ENCODE measurements around the gene CLTB. TPM values are rescaled to one million over a fixed set of nuclear protein-coding genes. Genes with fewer than 3 reads are reported as not detected.

Gene CLTB
- total and polyA plus RNA-seq, 10 of the 15 experiments (the other 5 are each of a cell fraction or from before 2014, with no cell fraction given) = 1.6 to 52.8 (median 36.9) TPM

DNA sequence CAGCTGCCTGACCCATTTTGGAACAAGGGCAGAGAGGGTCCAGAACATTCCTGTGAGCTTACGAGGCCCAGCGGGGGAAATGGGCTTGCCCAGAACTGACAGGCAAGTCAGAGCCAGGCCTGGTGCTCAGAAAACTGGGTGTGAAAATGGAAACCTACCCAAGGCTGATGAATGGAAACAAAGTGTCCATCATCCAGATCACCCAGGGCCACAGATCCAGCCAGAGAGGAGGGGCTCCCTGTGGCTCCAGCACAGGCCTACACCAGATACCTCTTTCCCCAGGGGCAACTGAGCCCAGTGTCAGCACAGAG lies 3.1 kb downstream of the CLTB start:
- no peak for FAIRE-seq
- SMC1A ChIA-PET (ENCODE audit: uncharacterized antibody, unreplicated experiment) = no interaction called here
- H3K4me2 ChIP-seq (ENCODE audit: control insufficient read depth, insufficient read depth) = no peak overlapping the region
- no peak for DNase-seq (ENCODE audit: low read depth, low spot score)
- TF ChIP-seq ETV6 (conservative IDR thresholded peaks at IDR 0.05 in 1 of 2, IDR thresholded peaks at IDR 0.05 in 1 of 2; ENCODE audit: borderline replicate concordance in 1 of 2, low read depth in 1 of 2) (no peak), HDGF (IDR thresholded peaks at IDR 0.05) (no peak), PAX5 (IDR thresholded peaks at IDR 0.05; ENCODE audit: borderline replicate concordance, low read depth, low read length) (no peak), TARDBP (IDR thresholded peaks at IDR 0.05; ENCODE audit: borderline replicate concordance) (no peak), RCOR1 (conservative IDR thresholded peaks at IDR 0.05; ENCODE audit: low read depth, low read length) (no peak), ZZZ3 (IDR thresholded peaks at IDR 0.05; ENCODE audit: control insufficient read depth, insufficient read length, low read depth) (no peak), EGR1 (IDR thresholded peaks at IDR 0.05; ENCODE audit: borderline replicate concordance in 1 of 2, low read depth in 2 of 2, low read length in 2 of 2) (no peak), PAX8 (IDR thresholded peaks at IDR 0.05) (no peak), HCFC1 (IDR thresholded peaks at IDR 0.05; ENCODE audit: low read length) (no peak)
- CTCF ChIA-PET = no interaction called here
- intact Hi-C loops (cut with micrococcal nuclease; ENCODE audit: unreplicated experiment) = loop anchor here (10.0 kb wide), 2 partner anchors 232 to 678 kb away; partner anchors contain the start of gene TSPAN17
- H3K36me3 ChIP-seq (ENCODE audit: control insufficient read depth in 2 of 2, insufficient read depth in 2 of 2, low read length in 1 of 2) = no peaks in the 10 kb centered on the region; a peak in 1 of 4 replicates
- no peak overlapping the region for H3K4me3 ChIP-seq
- peaks cover 19% of the 10 kb centered on the region for H3K4me1 ChIP-seq (ENCODE audit: control insufficient read depth, insufficient read depth, low read length)
- H4K20me1 ChIP-seq (ENCODE audit: control insufficient read depth, insufficient read depth) = no peaks in the 10 kb centered on the region
- no peaks in the 10 kb centered on the region for H3K27me3 ChIP-seq (replicated peaks in 1 of 2; ENCODE audit: control insufficient read depth in 2 of 2, insufficient read depth in 2 of 2, low read length in 1 of 2)
- no TSS peak for BruUV-seq (replicated peaks)
- POLR2A ChIA-PET = no interaction called here
- ATAC-seq = no peak
- RAD21 ChIA-PET (ENCODE audit: unreplicated experiment) = no interaction called here
- no peak overlapping the region for H3K27ac ChIP-seq (ENCODE audit: control insufficient read depth, insufficient read depth)
- in situ Hi-C loops (cut with MboI) = no loop called here
- no peaks in the 10 kb centered on the region for H3K9me3 ChIP-seq (replicated peaks; ENCODE audit: control insufficient read depth, insufficient read depth, low read length)
- H3K9ac ChIP-seq (ENCODE audit: control insufficient read depth, insufficient read depth, low read length) = no peak overlapping the region
- WGBS (ENCODE audit: insufficient coverage, insufficient replicate concordance, low lambda C conversion rate, missing lambda C conversion rate) = 95% methylated on average over 2 of the region's 2 CpGs
- peaks cover 5% of the 10 kb centered on the region for H3K79me2 ChIP-seq (ENCODE audit: control insufficient read depth, insufficient read depth, low read length)
- H2AFZ ChIP-seq (ENCODE audit: control insufficient read depth, low read depth, low read length) = no peak overlapping the region

Measured in GM12878 (cell line).